ENCODE results near the gene UPK1A.
"Not testable (repeated sequence)": the region's sequence is repeated elsewhere in the genome, so short reads cannot be mapped to it uniquely, and the experiment has no call there.

The UPK1A gene

GRCh38 chr19:35673121-35673804, 6.9 kb downstream of the UPK1A start:
- TF ChIP-seq CTCF (IDR thresholded peaks at IDR 0.05; ENCODE audit: low read depth, low read length, missing control alignments): no peak
- in situ Hi-C loops (cut with HindIII; ENCODE audit: low sequenced_read_pairs): no loop called here
- H3K4me3 ChIP-seq (ENCODE audit: low read depth, low read length): peak overlapping the region; percentile 32
- DNase-seq (ENCODE audit: low read depth): no peak

GRCh38 chr19:35675589-35676140, 9.3 kb downstream of the UPK1A start:
- DNase-seq (ENCODE audit: low read depth): no peak
- no peak overlapping the region for H3K4me3 ChIP-seq (ENCODE audit: low read depth, low read length)
- in situ Hi-C loops (cut with HindIII; ENCODE audit: low sequenced_read_pairs): no loop called here
- TF ChIP-seq CTCF (IDR thresholded peaks at IDR 0.05; ENCODE audit: low read depth, low read length, missing control alignments): no peak

- no peak for DNase-seq (ENCODE audit: low read depth)
- in situ Hi-C loops (cut with HindIII; ENCODE audit: low sequenced_read_pairs): no loop called here
- no peak for TF ChIP-seq CTCF (IDR thresholded peaks at IDR 0.05; ENCODE audit: low read depth, low read length, missing control alignments)
- H3K4me3 ChIP-seq (ENCODE audit: low read depth, low read length): no peak overlapping the region
These were observed 23.5 kb downstream of the UPK1A start for GRCh38 chr19:35689836-35690235.

GRCh38 chr19:35691106-35691505, 24.8 kb downstream of the UPK1A start:
- DNase-seq (ENCODE audit: low read depth); in situ Hi-C loops (cut with HindIII; ENCODE audit: low sequenced_read_pairs); H3K4me3 ChIP-seq (ENCODE audit: low read depth, low read length): not testable (repeated sequence)

GRCh38 chr19:35692010-35692409, 25.7 kb downstream of the UPK1A start:
- no peak overlapping the region for H3K4me3 ChIP-seq (ENCODE audit: low read depth, low read length)
- no peak for TF ChIP-seq CTCF (IDR thresholded peaks at IDR 0.05; ENCODE audit: low read depth, low read length, missing control alignments)
- in situ Hi-C loops (cut with HindIII; ENCODE audit: low sequenced_read_pairs): no loop called here
- no peak for DNase-seq (ENCODE audit: low read depth)

- H3K4me3 ChIP-seq (ENCODE audit: low read depth, low read length): no peak overlapping the region
- in situ Hi-C loops (cut with HindIII; ENCODE audit: low sequenced_read_pairs): no loop called here
- no peak for TF ChIP-seq CTCF (IDR thresholded peaks at IDR 0.05; ENCODE audit: low read depth, low read length, missing control alignments)
- DNase-seq (ENCODE audit: low read depth): no peak
These were observed 27.1 kb downstream of the UPK1A start for GRCh38 chr19:35693422-35693821.

- H3K4me3 ChIP-seq (ENCODE audit: low read depth, low read length): no peak overlapping the region
- DNase-seq (ENCODE audit: low read depth): peak; percentile 56
- peak; percentile 99 for TF ChIP-seq CTCF (IDR thresholded peaks at IDR 0.05; ENCODE audit: low read depth, low read length, missing control alignments)
- in situ Hi-C loops (cut with HindIII; ENCODE audit: low sequenced_read_pairs): no loop called here
These were observed 27.7 kb downstream of the UPK1A start for GRCh38 chr19:35693835-35694599.

Measured in astrocyte of the cerebellum (primary cell).